ENCODE results near the gene LUZP4.
"Not testable (repeated sequence)": the region's sequence is repeated elsewhere in the genome, so short reads cannot be mapped to it uniquely, and the experiment has no call there.

LUZP4 gene

GRCh38 chrX:115339441-115340025 is 50.0 kb downstream of the LUZP4 start:
- no peak for DNase-seq

- no peak for DNase-seq
Observed at GRCh38 chrX:115341421-115341820, 51.9 kb downstream of the LUZP4 start.

GRCh38 chrX:115344885-115345614 is 55.5 kb downstream of the LUZP4 start:
- peak; percentile 45 for DNase-seq

GRCh38 chrX:115345615-115346014 is 56.1 kb downstream of the LUZP4 start:
- no peak for DNase-seq

- DNase-seq: not testable (repeated sequence)
Observed at GRCh38 chrX:115346738-115347137, 57.2 kb downstream of the LUZP4 start.

- no peak for DNase-seq
Observed at GRCh38 chrX:115348446-115349225, 59.1 kb downstream of the LUZP4 start.

- DNase-seq: no peak
Observed at GRCh38 chrX:115350711-115351381, 61.3 kb downstream of the LUZP4 start.

- DNase-seq: no peak
Observed at GRCh38 chrX:115356369-115356768, 66.9 kb downstream of the LUZP4 start.

Measured in NCI-H2227 treated with DMSO at 0.1 percent for 48 hours (cell line).